ENCODE results near the gene FCGR1A.
A peak's percentile ranks its signal among the peaks of the same experiment; 100 is the strongest.
"Not testable (repeated sequence)": the region's sequence is repeated elsewhere in the genome, so short reads cannot be mapped to it uniquely, and the experiment has no call there.

FCGR1A gene

DNA sequence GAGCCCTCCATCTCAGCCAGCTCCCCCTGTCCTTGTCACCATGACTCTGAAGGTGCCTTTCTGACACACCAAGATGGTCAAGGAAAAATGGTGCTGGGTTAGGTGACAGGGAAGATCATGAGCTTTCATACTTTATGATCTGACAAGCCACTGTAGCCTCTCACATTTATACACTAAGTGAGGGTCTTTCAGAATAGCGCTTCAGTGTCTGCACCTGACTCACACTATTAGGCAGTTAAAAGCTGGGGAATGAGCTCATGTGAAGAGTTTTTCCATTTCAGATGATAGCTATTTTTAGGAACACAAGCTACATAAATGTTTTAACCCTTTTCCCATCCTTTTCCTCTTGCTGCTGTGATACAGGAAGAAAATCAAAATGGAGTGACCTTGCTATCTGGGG lies 4.2 kb upstream of the FCGR1A start:
- DNase-seq: not testable (repeated sequence)

DNA sequence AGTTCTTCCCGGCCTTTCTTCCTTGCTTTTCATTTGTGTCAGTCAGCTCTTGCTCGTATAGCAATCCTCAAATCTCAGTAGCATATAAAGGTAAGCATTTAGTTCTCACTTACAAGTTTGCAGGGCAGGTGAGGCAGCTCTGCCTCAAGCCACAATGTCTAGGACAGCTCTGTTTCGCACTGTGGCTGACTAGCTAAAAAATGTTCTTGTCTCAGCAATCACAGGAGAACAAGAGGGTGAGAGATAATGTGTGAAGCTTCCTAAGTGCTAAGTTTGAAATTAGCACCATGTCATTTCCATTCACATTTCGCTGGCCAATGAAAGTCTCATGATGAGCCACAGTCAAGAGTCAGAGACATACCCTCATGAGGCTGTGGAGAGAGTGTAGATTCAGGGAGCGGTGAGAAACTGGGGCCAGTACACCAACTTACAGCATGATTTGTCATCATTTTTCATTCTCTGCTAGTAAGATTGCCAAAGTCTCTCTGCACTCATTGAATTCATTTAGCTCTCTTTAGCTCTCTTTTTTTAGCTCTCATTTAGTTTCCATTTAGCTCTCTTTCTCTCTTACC lies 995 bp upstream of the FCGR1A start:
- DNase-seq: not testable (repeated sequence)

DNA sequence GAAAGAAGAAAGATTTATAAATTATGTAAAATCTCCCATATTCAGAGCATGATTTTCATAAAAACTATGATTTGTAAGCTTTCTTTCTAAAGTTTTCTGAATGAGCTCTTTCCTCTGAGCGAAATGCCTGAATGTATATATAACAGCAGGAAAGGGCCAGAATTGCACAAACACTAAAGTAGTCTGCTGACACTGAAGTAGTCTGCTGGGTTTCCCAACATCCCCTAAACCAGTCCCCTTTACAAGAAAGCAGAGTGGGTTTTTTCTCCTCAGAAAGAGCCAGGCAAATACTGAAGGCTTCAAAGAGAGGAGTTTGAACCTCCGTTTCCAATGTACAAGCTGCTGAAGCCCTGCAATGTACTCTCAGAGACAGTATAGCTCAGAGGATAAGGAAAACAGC lies 795 bp downstream of the FCGR1A start:
- not testable (repeated sequence) for DNase-seq

DNA sequence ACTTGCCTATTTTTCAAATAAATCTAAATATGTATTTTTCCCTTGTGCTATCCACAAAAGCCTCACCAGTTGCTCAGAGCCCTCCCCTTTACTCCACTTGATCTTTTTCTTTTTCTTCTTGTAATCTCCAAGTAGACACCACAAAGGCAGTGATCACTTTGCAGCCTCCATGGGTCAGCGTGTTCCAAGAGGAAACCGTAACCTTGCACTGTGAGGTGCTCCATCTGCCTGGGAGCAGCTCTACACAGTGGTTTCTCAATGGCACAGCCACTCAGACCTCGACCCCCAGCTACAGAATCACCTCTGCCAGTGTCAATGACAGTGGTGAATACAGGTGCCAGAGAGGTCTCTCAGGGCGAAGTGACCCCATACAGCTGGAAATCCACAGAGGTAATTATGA lies 1.4 kb downstream of the FCGR1A start:
- not testable (repeated sequence) for DNase-seq

DNA sequence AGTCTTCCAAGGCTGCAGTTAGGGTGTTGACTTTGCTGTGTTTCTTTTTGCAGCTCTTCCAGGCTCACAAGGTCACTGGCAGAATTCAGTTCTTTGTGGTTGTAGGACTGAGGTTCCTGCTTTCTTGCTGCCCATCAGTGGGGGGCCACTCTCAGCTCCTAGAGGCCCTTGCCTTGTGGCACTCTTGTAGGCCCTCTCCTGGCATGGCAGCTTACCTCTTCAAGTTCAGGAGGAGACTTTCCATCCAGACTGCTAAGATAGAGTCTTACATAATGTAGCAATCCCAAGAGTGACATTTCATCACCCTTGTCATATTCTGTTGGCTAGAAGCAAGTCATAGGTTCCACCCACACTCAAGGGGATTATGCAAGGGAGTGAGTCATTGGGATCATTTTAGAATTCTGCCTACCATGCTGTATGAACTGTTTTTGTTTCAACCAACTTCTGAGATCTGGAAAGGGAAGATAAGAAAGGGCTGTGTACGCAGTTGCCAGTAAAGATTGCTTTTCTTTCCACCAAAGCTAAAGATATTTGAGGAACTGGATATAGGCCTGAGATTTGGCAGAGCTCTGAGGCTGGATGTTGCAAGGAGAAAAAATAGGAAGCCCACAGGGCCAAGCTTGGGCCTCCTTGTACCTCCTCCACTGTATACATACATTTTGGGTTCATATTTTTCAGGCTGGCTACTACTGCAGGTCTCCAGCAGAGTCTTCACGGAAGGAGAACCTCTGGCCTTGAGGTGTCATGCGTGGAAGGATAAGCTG lies 5.4 kb downstream of the FCGR1A start:
- not testable (repeated sequence) for DNase-seq

DNA sequence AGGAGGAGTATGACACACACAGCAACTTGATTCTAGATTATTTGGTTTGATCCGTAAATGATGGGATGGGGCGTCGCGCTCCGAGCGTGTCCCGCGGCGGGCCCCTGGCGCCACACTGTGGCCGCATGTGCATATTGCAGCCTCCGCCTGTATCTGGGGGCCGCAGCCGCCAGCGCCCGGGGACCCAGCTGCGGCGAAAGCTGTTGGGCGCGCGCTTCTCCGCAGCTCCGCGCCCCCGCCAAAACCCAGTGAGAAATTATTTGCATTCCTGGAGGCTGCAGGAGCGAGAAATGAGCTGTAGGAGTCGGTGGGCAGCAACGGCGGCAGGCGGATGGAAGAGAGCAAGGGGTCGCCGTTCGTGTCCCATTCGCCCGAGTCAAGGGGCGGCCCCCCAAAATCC lies 10.0 kb downstream of the FCGR1A start:
- peak; percentile 31 for DNase-seq

DNA sequence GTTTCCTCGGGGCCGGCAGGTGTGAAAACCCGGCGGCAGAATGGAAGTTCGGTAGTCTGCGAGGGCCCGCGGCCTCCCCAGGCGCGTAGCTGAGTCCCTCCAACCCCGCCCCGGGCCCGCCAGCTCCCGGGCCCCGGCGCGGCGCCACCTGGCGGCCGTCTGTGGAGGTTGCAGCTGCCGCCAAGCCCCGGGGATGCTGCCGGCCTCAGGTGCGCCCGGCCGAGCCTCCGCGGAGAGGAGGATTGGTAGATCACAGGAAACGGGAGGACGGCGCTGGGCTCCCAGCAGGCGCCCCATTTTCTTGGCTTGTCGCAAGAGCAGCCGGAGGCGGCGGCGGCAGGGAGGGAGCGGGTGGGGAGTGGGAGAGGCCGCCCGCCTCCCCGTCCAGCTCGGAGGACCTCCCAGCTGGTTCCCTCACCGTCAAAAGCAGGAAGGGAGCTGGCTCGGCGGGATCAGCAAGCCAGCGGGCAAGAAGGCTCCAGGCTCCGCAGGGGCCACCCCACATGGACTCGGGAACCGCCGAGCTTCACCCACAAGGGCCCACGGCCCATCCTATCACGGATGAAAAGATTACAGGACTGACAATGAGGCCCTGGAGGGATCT lies 10.5 kb downstream of the FCGR1A start:
- DNase-seq: peak; percentile 56

DNA sequence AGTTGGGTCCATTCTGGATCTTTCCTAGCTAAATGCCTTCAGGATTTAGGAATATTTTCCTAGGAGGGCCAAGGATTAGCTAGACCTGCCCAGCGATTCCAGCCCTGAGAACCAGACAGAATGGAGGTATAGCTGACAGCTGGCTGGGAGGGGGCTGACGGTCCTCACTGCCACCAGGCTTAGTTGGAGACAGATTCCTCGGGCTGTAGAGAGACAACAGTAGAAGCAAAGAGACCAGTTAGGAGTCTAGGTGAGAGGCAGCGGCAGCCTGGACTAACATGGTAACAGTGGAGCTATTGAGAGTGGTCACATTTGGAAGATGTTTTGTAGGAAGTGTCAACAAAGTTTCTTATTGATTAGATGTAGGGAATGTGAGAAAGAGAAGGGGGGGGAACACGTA lies 11.4 kb downstream of the FCGR1A start:
- DNase-seq: not testable (repeated sequence)

DNA sequence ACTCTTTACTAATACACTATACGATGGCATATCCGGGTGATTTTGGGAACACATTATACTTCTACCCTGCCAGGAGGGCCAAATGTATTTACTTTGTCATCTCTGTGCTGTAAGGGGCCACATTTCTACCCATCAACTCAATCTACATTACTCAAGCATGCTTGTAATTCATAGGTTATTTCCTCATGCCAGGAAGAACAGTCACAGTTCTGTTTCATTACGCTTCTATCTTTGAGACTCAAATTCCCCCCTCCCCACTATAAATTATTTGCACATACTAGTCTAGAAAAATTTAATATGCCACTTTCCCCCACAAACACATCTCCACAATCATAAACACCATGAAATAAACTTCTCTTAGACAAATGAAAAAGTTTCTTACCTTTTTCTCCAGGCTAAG lies 19.1 kb downstream of the FCGR1A start:
- DNase-seq: not testable (repeated sequence)

DNA sequence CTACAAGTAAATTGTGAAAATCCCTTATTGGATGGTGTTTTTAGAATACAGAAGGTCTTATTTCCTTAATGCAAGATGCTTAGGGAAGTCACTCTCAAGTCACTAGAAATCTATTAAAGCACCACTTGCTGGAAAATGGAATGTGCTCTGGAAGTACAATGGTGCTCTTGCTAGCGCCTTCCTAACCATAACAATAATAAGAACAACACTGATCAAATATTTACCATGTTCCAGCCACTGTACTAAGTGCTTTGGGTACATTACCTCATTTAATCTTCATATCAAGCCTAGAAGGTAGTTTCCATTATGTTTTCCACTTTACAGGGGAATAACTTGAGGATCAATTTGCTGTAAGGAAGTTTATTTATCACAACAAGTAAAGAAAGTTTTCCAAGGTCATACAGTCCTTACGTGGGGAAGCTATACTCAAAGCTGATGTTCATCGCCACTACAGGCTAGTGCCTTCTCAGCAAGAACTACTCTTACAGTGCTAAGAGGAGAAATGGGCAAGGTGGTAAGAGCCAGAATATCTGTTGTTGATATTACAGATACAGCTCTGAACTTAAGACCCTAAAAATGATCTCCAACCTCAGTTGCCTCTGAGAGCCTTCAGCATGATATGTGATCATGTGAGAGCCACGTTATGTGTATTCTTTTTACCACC lies 22.1 kb downstream of the FCGR1A start:
- DNase-seq: not testable (repeated sequence)

DNA sequence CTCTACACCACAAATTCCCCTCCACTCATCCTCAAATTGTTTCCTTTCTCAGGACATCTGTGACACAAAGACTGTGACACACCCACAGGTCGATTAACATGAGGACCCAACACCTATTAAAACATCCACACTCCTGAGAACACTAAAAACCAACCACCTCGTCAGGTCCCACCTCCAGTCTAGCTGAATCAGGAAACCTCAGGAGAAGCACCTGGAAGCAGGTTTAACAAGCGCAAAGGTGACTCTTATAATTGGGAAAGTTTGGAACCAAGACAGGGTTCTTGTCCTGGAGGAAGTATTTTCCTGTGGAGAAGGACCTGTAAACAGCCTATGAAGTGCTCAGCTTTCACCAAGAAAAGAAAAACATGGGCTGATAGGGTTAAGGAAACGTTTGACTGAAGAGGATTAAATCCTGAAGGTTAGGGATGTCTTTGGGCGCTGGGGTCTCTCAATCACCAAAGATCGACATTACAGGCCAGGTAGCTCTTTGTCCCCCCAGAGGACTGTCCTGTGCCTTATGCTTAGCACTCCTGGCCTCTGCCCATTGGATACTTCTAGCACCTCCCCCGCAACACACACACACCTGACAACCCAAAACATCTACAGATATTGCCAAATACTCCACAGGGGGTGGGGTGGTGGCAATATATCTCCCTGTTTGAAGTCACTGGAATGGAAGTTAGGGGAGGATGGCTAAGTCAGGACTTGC lies 28.4 kb downstream of the FCGR1A start:
- not testable (repeated sequence) for DNase-seq

DNA sequence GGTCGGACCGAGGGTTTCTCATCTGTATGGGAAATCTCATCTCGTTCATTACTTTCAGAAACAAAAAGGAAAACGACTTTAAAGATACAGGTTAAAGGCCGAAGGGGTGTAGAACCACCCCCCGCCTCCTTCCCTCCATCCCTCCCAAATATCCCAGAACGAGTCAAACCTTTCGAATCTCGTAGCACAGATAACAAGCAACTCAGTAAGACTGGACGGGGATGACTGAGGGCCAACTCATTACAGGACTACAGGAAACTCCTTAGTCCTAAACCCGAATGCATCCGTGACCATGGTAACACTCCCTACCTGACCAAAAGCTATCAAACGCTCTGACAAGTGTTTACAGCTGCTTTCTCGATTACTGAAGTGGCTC lies 29.0 kb downstream of the FCGR1A start:
- peak; percentile 2 for DNase-seq

DNA sequence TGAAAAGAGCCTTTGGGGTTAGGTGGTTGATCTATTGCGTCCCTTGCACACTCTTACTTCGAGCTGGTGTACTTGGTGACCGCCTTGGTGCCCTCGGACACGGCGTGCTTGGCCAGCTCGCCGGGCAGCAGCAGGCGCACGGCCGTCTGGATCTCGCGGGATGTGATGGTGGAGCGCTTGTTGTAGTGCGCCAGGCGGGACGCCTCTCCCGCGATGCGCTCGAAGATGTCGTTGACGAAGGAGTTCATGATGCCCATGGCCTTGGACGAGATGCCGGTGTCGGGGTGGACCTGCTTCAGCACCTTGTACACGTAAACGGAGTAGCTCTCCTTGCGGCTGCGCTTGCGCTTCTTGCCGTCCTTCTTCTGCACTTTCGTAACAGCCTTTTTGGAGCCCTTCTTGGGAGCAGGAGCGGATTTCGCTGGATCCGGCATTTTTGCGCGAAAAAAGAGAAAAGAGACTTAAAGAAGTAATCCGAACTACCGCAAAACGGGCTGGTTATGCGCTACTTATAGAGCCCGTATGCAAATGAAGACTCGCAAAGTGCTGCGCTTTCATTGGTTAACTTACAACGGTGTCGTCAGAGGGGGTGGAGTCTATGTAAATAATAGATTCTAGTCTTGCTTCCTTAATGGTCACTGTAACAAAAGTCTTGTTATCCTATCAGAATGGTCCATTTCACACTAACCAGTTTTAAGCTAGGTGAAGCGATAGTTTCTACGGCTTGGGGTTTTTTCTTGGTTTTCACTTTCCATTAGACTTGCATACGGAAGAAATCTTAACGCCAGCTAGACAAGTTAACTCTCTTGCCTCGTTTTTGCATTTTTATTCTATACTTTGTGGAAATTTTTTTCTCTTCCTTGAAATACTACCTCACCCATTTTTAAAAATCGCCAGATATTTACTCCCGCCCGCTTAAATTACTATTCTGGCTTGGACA lies 29.7 kb downstream of the FCGR1A start:
- peak; percentile 75 for DNase-seq

DNA sequence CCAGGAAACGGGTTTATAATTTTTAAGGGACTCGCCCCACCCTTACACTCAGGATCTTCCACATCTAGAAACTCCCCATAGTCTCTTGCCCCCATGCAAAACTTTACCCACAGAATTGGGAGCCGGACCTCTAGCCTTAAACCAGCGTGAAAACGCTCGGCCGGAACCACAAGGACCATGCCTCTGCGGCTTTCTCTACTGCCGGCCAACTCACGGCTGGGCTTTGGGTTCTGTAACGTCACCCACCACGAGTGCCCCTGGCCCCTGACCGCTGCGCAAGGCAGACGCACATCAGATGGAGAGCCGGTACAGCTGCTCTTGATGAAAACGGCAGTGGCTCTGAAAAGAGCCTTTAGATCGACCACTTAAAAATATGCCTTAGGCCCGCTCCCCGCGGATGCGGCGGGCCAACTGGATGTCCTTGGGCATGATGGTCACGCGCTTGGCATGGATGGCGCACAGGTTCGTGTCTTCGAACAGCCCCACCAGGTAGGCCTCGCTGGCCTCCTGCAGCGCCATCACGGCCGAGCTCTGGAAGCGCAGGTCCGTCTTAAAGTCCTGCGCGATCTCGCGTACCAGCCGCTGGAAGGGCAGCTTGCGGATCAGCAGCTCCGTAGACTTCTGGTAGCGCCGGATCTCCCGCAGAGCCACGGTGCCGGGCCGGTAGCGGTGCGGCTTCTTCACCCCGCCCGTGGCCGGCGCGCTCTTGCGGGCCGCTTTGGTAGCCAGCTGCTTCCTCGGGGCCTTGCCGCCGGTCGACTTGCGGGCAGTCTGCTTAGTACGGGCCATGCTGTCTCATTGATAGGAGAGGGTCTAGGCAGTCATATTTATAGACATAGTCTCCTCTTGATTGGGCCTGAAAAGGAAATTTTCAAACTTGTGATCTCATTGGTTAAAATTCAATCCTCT lies 30.7 kb downstream of the FCGR1A start:
- peak; percentile 46 for DNase-seq

DNA sequence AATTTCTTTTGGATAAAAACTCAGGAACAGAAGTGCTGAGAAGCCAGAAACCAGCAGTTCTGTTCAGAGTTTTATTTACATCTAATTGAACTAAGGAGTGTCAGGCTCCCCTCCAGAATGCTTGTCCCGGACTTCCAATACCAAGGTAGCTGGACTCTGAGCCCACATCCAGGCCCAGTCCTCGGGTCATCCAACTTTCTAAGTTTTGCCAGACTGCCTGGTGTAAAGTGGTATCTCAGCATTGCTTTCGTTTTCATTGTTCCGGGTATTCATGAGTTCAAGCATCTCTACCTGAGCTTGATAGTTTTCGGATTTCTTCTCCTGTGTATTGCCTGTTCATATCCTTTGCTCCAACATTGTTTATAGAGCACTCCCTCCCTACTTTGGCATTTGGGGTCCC lies 37.9 kb downstream of the FCGR1A start:
- DNase-seq: not testable (repeated sequence)

DNA sequence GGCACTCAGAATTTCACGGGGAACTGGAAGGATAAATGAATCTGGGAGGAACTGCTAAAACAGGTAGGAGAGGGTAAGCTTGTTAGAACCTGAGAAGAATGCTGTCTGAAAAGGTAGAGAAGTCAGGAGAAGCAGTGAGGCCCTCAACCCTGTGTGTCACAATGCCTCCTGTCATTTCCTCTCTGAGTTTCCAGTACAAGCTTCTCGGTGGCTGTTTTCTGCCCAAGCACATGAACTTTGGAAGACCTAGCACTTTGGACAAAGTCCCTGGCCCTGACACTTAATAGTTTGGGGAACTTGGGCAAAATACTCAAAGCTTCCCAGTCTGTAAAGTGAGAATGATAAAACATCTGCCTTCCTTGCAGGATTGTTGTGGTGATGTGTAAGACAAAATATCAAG lies 44.1 kb downstream of the FCGR1A start:
- DNase-seq: not testable (repeated sequence)

DNA sequence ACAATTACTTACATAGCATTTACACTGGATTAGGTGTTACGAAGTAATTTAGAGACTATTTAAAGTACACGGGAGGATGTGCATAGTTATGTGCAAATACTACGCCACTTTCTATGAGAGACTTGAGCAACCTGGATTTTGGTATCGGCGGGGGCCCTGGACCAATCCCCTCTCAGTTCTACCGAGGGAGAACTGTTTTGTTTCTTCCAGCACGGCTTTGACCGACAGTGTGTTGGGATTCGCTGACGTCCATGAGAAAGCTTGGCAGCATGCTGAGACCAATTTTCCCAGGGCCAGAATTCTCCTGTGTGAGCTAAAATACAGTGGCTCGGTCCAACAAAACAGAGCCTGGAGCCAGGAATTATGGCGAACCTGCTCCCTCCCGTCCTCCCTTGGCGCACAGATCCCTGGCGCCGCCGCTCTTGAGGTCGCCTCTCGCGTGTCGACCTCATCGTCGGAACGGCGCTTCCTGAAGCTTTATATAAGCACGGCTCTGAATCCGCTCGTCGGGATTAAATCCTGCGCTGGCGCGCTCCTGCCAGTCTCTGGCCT lies 49.3 kb downstream of the FCGR1A start:
- not testable (repeated sequence) for DNase-seq

DNA sequence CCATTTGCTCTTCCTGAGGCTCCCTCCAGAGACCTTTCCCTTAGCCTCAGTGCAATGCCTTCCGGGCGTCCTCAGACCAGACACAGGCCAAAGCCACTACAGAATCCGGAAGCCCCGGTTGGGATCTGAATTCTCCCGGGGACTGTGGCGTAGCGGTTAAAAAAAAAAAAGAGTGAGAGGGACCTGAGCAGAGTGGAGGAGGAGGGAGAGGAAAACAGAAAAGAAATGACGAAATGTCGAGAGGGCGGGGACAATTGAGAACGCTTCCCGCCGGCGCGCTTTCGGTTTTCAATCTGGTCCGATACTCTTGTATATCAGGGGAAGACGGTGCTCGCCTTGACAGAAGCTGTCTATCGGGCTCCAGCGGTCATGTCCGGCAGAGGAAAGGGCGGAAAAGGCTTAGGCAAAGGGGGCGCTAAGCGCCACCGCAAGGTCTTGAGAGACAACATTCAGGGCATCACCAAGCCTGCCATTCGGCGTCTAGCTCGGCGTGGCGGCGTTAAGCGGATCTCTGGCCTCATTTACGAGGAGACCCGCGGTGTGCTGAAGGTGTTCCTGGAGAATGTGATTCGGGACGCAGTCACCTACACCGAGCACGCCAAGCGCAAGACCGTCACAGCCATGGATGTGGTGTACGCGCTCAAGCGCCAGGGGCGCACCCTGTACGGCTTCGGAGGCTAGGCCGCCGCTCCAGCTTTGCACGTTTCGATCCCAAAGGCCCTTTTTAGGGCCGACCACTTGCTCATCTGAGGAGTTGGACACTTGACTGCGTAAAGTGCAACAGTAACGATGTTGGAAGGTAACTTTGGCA lies 50.0 kb downstream of the FCGR1A start:
- not testable (repeated sequence) for DNase-seq

DNA sequence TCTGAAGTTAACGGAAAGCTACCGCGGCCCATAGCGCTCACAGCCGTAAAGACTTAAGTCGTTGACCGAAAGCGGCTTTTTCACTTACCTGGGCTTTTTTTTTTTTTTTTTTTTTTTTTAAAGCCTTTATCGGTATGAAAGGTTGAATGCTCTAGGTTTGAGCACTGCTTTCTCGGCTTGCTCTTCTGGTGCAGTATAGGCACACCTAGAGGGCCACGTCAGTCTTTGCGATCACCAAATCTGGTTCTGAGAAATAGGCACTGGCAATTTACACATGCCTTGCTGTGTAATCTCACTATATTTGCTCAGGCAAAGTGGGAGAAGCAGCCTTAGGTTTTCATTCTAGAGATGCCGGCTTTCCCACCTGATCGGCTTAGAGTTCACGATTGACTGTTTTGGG lies 50.6 kb downstream of the FCGR1A start:
- not testable (repeated sequence) for DNase-seq
